ENCODE results near the gene CYP27B1. TPM values are rescaled to one million over a fixed set of nuclear protein-coding genes. Genes with fewer than 3 reads are reported as not detected.

The CYP27B1 gene
- total and polyA plus RNA-seq, 9 of the 15 experiments (the other 6 are each of a cell fraction or from before 2014, with no cell fraction given): 0.18 to 4.2 (median 1.8) TPM

DNA sequence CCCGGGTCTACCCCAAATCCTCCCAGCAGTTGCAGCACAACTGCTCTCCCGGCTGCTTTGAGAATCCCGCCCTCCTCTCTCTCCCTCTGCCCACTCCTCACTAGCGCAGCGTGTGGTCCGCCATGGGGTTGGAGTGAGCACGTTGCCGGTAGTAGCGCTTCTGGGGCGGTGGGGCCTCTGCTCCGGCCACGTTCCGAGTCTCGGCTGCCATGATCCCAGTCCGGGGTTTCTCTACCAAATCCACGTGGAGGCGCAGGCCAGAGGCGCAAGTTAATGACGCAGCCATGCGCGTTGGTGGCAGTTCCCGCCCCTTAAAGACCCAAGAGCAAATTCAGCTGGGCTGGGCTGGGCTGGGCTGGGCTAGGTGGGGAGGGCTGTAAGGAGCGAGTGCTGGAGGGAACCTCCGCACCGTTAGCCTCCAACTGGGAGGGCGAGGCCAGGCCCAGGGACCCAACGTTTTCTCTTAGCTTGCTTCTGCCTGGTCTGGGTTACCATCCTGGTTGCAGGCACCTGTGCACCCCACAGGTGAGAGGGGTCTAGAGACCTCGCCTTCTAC, 5.1 kb upstream of the CYP27B1 start, which contains the start of gene METTL1 (continued):
- TF ChIP-seq, protein P1, sequence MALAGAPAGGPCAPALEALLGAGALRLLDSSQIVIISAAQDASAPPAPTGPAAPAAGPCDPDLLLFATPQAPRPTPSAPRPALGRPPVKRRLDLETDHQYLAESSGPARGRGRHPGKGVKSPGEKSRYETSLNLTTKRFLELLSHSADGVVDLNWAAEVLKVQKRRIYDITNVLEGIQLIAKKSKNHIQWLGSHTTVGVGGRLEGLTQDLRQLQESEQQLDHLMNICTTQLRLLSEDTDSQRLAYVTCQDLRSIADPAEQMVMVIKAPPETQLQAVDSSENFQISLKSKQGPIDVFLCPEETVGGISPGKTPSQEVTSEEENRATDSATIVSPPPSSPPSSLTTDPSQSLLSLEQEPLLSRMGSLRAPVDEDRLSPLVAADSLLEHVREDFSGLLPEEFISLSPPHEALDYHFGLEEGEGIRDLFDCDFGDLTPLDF (CRISPR knock-in tag; IDR thresholded peaks at IDR 0.05): peak; percentile 96
- TF ChIP-seq PHF8 (IDR thresholded peaks at IDR 0.05; ENCODE audit: borderline replicate concordance, low read length): peak; percentile 89
- no peak for TF ChIP-seq RFX1 (IDR thresholded peaks at IDR 0.05)
- TF ChIP-seq ZBTB17 (CRISPR knock-in tag; IDR thresholded peaks at IDR 0.05): 0 out of 2 replicates have a peak, but pooled peaks have one; percentile 44
- TF ChIP-seq, protein P2, sequence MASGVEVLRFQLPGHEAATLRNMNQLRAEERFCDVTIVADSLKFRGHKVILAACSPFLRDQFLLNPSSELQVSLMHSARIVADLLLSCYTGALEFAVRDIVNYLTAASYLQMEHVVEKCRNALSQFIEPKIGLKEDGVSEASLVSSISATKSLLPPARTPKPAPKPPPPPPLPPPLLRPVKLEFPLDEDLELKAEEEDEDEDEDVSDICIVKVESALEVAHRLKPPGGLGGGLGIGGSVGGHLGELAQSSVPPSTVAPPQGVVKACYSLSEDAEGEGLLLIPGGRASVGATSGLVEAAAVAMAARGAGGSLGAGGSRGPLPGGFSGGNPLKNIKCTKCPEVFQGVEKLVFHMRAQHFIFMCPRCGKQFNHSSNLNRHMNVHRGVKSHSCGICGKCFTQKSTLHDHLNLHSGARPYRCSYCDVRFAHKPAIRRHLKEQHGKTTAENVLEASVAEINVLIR (CRISPR knock-in tag; IDR thresholded peaks at IDR 0.05): peak; percentile 96
- 0 out of 2 replicates have a peak, but pooled peaks have one; percentile 23 for TF ChIP-seq HDAC8 (tag; IDR thresholded peaks at IDR 0.05)
- peak; percentile 97 for TF ChIP-seq MXI1 (IDR thresholded peaks at IDR 0.05; ENCODE audit: low read depth, low read length)
- TF ChIP-seq HDAC6 (IDR thresholded peaks at IDR 0.05; ENCODE audit: low read depth, low read length): no peak
- TF ChIP-seq SRF (CRISPR knock-in tag; IDR thresholded peaks at IDR 0.05): no peak
- peak; percentile 39; the same call in 1 of the 2 replicates for TF ChIP-seq ZBTB7A (IDR thresholded peaks at IDR 0.05; ENCODE audit: borderline replicate concordance, control insufficient read depth, low read depth, low read length)
- no peak for TF ChIP-seq RAD21 (CRISPR knock-in tag; conservative IDR thresholded peaks at IDR 0.05 in 1 of 2, IDR thresholded peaks at IDR 0.05 in 1 of 2)
- no peak for TF ChIP-seq MIER1 (IDR thresholded peaks at IDR 0.05; ENCODE audit: low read depth)
- TF ChIP-seq, protein P3, sequence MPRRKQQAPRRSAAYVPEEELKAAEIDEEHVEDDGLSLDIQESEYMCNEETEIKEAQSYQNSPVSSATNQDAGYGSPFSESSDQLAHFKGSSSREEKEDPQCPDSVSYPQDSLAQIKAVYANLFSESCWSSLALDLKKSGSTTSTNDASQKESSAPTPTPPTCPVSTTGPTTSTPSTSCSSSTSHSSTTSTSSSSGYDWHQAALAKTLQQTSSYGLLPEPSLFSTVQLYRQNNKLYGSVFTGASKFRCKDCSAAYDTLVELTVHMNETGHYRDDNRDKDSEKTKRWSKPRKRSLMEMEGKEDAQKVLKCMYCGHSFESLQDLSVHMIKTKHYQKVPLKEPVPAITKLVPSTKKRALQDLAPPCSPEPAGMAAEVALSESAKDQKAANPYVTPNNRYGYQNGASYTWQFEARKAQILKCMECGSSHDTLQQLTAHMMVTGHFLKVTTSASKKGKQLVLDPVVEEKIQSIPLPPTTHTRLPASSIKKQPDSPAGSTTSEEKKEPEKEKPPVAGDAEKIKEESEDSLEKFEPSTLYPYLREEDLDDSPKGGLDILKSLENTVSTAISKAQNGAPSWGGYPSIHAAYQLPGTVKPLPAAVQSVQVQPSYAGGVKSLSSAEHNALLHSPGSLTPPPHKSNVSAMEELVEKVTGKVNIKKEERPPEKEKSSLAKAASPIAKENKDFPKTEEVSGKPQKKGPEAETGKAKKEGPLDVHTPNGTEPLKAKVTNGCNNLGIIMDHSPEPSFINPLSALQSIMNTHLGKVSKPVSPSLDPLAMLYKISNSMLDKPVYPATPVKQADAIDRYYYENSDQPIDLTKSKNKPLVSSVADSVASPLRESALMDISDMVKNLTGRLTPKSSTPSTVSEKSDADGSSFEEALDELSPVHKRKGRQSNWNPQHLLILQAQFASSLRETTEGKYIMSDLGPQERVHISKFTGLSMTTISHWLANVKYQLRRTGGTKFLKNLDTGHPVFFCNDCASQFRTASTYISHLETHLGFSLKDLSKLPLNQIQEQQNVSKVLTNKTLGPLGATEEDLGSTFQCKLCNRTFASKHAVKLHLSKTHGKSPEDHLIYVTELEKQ (CRISPR knock-in tag; IDR thresholded peaks at IDR 0.05): no peak
- TF ChIP-seq KDM5B (IDR thresholded peaks at IDR 0.05; ENCODE audit: insufficient replicate concordance, low read depth, low read length): peak; percentile 86
- peak; percentile 73; the same call in 1 of the 2 replicates for TF ChIP-seq ZZZ3 (IDR thresholded peaks at IDR 0.05)
- TF ChIP-seq NFIX (CRISPR knock-in tag; IDR thresholded peaks at IDR 0.05; ENCODE audit: low read depth): no peak
- TF ChIP-seq POU5F1 (IDR thresholded peaks at IDR 0.05; ENCODE audit: borderline replicate concordance, low read depth, low read length, partially characterized antibody): peak; percentile 30
- TF ChIP-seq SRSF7 (optimal IDR thresholded peaks at IDR 0.05; ENCODE audit: low read depth, low read length): no peak
- no peak for TF ChIP-seq NR4A1 (CRISPR knock-in tag; IDR thresholded peaks at IDR 0.05)
- TF ChIP-seq NR4A1 (tag; IDR thresholded peaks at IDR 0.05): no peak
- TF ChIP-seq TEAD2 (tag; IDR thresholded peaks at IDR 0.05): no peak
- no peak for TF ChIP-seq EZH2 (IDR thresholded peaks at IDR 0.05; ENCODE audit: borderline replicate concordance, low read depth, low read length)
